Measurements from ENCODE around the gene SNRPD3.
"Not testable (repeated sequence)": the region's sequence is repeated elsewhere in the genome, so short reads cannot be mapped to it uniquely, and the experiment has no call there.

Gene SNRPD3

DNA sequence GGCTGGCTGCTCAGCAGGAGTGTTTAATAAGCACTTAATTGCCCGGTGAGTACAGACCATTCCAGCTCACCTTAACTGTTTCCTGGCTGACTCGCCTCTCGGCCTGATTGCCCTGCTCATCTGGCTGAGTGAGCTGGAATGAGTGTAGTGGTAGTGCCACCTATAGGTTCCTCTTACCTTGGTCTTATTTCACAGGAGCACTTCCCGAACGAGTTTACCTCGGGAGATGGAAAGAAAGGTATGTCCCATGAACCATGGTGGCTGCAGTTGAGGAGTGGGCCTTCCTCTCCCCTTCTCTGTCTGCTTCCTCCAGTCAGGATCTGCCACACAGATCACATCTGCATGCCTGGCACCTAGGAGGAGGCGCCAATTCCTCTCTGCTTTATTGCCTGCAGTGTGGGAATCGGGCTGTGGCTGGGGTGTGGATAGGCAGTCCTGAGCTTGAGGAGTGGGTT, 34.0 kb upstream of the SNRPD3 start:
- Mint-ChIP-seq H3K4me3 (no peak overlapping the region), H3K9me3 (no peaks in the 10 kb centered on the region), H3K4me1 (peaks cover 17% of the 10 kb centered on the region), H3K27ac (peak overlapping the region; percentile 71), H3K36me3 (no peaks in the 10 kb centered on the region)
- no peak for DNase-seq (ENCODE audit: low spot score in 2 of 2)
- peak; percentile 56 for ATAC-seq

DNA sequence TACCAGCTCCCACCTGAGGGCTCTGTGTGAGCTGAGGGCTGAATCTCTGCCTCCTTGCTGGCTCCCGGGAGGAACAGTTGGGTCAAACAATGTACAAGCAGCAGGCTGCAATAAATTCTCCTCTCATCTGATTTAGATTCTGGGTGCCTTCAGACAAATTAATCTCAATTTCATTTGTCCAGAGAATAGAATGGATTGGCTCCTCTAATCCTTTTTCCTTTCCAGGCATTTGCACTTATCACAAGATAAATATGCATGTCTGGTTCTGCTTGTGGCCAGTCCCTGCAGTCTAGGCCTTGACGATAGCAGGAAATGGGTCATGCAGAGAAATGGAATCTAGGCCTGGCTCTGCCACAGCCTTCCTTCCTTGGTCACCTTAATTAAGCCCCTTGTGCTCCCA, 31.9 kb upstream of the SNRPD3 start:
- peaks cover 17% of the 10 kb centered on the region for H3K4me1 Mint-ChIP-seq
- no peaks in the 10 kb centered on the region for H3K9me3 Mint-ChIP-seq
- H3K27ac Mint-ChIP-seq = no peak overlapping the region
- DNase-seq (ENCODE audit: low spot score in 2 of 2) (no peak), ATAC-seq (no peak)
- H3K4me3 Mint-ChIP-seq = no peak overlapping the region
- no peaks in the 10 kb centered on the region for H3K36me3 Mint-ChIP-seq

GRCh38 chr22:24525416-24526037, 30.3 kb upstream of the SNRPD3 start:
- Mint-ChIP-seq H3K9me3 (no peaks in the 10 kb centered on the region), H3K36me3 (no peaks in the 10 kb centered on the region), H3K4me1 (peaks cover 23% of the 10 kb centered on the region), H3K27ac (no peak overlapping the region), H3K4me3 (no peak overlapping the region)
- ATAC-seq (peak; percentile 97), DNase-seq (ENCODE audit: low spot score in 2 of 2) (peak; percentile 70 to 91)

- Mint-ChIP-seq H3K9me3 (no peaks in the 10 kb centered on the region), H3K4me1 (peaks cover 23% of the 10 kb centered on the region), H3K4me3 (no peak overlapping the region), H3K36me3 (no peaks in the 10 kb centered on the region), H3K27ac (no peak overlapping the region)
- ATAC-seq (no peak), DNase-seq (ENCODE audit: low spot score in 2 of 2) (no peak)
These were observed 29.6 kb upstream of the SNRPD3 start for GRCh38 chr22:24526191-24526590.

DNA sequence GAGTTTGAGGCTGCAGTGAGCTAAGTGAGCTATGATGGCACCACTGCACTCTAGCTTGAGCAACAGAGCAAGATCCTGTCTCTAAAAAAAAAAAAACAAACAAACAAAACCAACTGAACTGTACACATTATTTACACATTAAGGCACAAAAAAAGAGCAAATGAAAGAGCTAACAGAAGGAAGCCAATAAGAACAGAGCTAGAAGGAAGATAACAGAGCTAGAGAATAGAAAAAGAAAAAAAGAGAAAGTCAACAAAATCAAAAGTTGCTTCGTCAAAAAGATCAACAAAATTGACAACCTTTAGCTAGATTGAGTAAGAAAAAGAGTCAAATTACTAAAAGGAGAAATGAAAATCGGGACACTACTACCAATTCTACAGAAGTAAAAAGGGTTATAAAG, 25.9 kb upstream of the SNRPD3 start:
- Mint-ChIP-seq H3K27ac (no peak overlapping the region), H3K4me1 (peaks cover 13% of the 10 kb centered on the region), H3K36me3 (no peaks in the 10 kb centered on the region), H3K4me3 (no peak overlapping the region), H3K9me3 (no peaks in the 10 kb centered on the region)
- DNase-seq (ENCODE audit: low spot score in 2 of 2) = no peak
- no peak for ATAC-seq

DNA sequence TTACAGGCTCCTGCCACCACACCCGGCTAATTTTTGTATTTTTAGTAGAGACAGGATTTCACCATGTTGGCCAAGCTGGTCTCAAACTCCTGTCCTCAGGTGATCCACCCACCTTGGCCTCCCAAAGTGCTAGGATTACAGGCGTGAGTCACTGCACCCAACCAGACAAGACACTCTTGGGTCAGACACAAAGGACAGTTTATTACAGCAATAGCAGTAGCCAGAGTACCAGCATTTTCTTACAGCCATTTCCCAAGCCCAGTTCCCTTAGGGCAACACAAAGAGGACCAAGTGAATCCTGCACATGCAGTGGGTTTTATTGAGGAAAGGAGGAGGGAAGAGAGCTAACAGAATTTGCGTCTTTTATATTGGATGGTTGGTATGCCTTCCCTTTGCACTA, 24.8 kb upstream of the SNRPD3 start:
- H3K4me1 Mint-ChIP-seq, ATAC-seq, H3K4me3 Mint-ChIP-seq: not testable (repeated sequence)

DNA sequence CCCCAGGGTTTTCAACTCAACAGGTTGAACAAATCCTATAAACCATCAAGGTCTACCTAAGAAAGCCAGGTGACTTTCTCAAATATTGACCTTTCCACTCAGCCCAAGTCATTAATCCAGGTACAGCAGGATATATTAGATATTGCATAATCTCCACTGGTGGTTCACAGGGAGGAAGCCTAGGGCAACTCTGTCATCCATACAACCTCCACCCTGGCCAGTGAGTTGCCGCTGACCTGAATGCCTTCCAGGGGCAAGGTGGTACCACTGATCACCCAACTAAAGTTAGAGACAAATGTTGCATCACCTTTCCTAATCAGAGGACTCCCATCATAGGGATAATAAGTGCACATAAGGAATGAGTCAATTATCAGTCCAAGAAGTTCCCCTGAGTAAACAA, 23.7 kb upstream of the SNRPD3 start:
- H3K4me1 Mint-ChIP-seq = peaks cover 6% of the 10 kb centered on the region
- no peak overlapping the region for H3K4me3 Mint-ChIP-seq
- H3K36me3 Mint-ChIP-seq = no peaks in the 10 kb centered on the region
- ATAC-seq (no peak), DNase-seq (ENCODE audit: low spot score in 2 of 2) (no peak)
- H3K9me3 Mint-ChIP-seq = no peaks in the 10 kb centered on the region
- no peak overlapping the region for H3K27ac Mint-ChIP-seq

More for the DNA sequence above, 24.8 kb upstream of the SNRPD3 start:
- H3K27ac Mint-ChIP-seq; DNase-seq (ENCODE audit: low spot score in 2 of 2); H3K9me3 Mint-ChIP-seq; H3K36me3 Mint-ChIP-seq: not testable (repeated sequence)

DNA sequence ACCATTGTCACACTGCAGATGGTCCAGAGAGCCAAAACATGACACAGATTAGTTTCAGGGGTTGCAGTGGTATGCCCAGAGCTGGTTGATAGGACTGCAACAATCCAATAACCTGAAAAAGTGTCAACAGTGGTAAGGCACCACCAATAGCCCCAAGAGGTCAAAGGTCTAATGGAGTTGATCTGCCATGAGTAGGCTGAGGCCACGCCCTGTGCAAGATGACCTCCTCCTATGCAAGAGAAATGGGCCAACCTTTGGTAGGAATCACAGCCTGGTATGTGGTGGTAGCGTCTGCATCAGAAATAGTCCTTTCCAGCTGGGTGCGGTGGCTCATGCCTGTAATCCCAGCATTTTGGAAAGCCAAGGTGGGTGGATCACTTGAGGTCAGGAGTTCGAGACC, 20.5 kb upstream of the SNRPD3 start:
- ATAC-seq (no peak), DNase-seq (ENCODE audit: low spot score in 2 of 2) (no peak)
- no peaks in the 10 kb centered on the region for H3K4me1 Mint-ChIP-seq
- no peaks in the 10 kb centered on the region for H3K9me3 Mint-ChIP-seq
- no peak overlapping the region for H3K27ac Mint-ChIP-seq
- H3K36me3 Mint-ChIP-seq = peaks cover 9% of the 10 kb centered on the region
- no peak overlapping the region for H3K4me3 Mint-ChIP-seq

GRCh38 chr22:24536089-24536488, 19.7 kb upstream of the SNRPD3 start:
- no peaks in the 10 kb centered on the region for H3K4me1 Mint-ChIP-seq
- no peak overlapping the region for H3K27ac Mint-ChIP-seq
- H3K9me3 Mint-ChIP-seq = no peaks in the 10 kb centered on the region
- H3K4me3 Mint-ChIP-seq = no peak overlapping the region
- DNase-seq (ENCODE audit: low spot score in 2 of 2) (no peak), ATAC-seq (no peak)
- peaks cover 16% of the 10 kb centered on the region for H3K36me3 Mint-ChIP-seq

DNA sequence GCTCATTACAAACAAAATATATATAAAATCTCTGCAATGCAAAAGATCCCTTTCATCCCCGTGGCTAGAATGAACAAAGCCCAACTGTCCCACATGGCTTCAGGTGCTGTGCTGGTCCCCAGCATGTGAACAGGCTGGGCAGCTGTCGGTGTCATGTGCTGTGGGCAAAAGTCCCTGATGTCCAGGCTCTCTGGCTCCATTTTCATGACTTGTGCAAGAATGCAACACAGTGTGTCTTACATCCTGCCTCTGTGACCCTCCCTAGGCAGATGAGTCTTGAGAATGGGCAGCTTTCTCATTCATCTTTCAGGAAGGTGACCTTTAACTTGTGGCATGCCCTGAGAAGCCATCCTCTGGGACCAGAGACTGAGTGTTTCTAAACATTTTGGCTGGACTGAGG, 15.3 kb upstream of the SNRPD3 start:
- H3K4me3 Mint-ChIP-seq = no peak overlapping the region

GRCh38 chr22:24541681-24542515, 13.9 kb upstream of the SNRPD3 start:
- Mint-ChIP-seq H3K27ac (peak overlapping the region; percentile 60), H3K9me3 (no peaks in the 10 kb centered on the region), H3K4me1 (no peaks in the 10 kb centered on the region)

More for the DNA sequence above, 15.3 kb upstream of the SNRPD3 start:
- H3K9me3 Mint-ChIP-seq = no peaks in the 10 kb centered on the region
- H3K4me1 Mint-ChIP-seq = no peaks in the 10 kb centered on the region
- H3K27ac Mint-ChIP-seq = peak overlapping the region; percentile 60
- no peak for DNase-seq (ENCODE audit: low spot score in 2 of 2)
- peaks cover 60% of the 10 kb centered on the region for H3K36me3 Mint-ChIP-seq
- ATAC-seq = no peak

DNA sequence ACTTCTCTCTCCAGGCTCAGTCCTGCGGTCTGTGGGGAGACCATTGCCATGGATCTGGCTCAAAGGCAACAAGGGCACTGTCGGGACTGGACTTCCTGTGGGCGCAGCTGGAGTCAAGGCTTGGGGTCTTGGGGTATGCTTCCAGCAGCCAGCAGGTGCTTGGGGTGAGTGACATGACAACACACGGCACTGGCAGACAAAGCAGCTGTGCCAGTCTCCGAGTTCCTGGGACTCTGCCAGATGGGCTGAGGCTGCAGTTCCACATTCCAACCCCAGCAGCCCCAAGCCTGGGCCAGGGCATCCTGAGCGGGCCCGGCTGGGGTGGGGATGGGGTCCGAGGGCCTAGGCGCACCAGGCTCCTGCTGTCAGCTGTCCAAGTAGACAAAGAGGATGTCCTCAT, 13.2 kb upstream of the SNRPD3 start:
- Mint-ChIP-seq H3K4me1 (no peaks in the 10 kb centered on the region), H3K27ac (no peak overlapping the region), H3K4me3 (no peak overlapping the region), H3K9me3 (no peaks in the 10 kb centered on the region), H3K36me3 (peaks cover 82% of the 10 kb centered on the region)
- no peak for DNase-seq (ENCODE audit: low spot score in 2 of 2)
- no peak for ATAC-seq

More at GRCh38 chr22:24541681-24542515, 13.9 kb upstream of the SNRPD3 start:
- Mint-ChIP-seq H3K36me3 (peaks cover 74% of the 10 kb centered on the region), H3K4me3 (no peak overlapping the region)
- ATAC-seq = no peak
- no peak for DNase-seq (ENCODE audit: low spot score in 2 of 2)

DNA sequence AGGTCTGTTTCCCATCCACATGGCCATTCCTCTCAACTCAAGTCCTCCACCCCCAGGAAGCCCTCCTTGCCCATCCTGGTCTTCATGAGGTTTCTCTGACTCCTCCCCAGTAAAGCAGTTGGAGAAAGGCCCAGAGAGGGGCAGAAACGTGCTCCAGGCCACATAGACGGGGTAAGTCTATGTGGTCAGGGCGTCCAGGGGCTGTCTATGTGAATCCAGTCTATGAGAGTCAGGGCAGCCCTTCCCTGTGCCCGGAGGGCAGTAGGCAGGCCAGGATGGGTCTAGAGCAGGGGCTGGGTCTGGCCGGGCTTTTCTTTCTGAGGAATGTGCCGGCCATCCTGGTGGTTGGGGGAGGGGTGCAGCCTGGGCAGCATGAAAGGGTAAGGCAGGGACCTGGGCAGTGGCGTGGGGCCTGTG, 12.6 kb upstream of the SNRPD3 start:
- no peaks in the 10 kb centered on the region for H3K9me3 Mint-ChIP-seq
- no peak for ATAC-seq
- H3K4me3 Mint-ChIP-seq = no peak overlapping the region
- DNase-seq (ENCODE audit: low spot score in 2 of 2) = no peak
- H3K27ac Mint-ChIP-seq = peak overlapping the region; percentile 74
- H3K4me1 Mint-ChIP-seq = no peaks in the 10 kb centered on the region
- H3K36me3 Mint-ChIP-seq = peaks cover 87% of the 10 kb centered on the region

- DNase-seq (ENCODE audit: low spot score in 2 of 2) (no peak), ATAC-seq (no peak)
- Mint-ChIP-seq H3K9me3 (no peaks in the 10 kb centered on the region), H3K36me3 (peaks cover 93% of the 10 kb centered on the region), H3K4me1 (no peaks in the 10 kb centered on the region), H3K4me3 (no peak overlapping the region), H3K27ac (peak overlapping the region; percentile 74)
These were observed 12.0 kb upstream of the SNRPD3 start for GRCh38 chr22:24543679-24544243.

DNA sequence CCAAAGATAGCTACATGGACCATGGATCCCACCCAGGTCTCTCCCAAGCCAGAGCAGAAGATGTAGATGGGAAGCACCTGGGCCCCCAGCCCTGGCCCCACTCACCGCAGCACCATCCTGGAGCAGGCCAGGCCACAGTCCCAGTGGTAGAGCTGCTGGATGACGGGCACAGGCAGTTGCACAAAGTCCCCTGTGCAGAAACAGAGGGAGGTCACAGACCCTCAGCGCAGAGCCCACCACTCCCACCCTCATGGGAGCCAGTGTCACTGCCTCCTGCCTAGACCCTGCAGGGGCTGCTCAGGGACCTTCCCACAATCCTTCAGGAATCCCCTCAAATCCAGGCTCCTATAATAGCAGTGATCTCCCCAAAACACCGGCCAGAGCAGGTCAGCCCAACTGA, 7.0 kb upstream of the SNRPD3 start:
- ATAC-seq (no peak), DNase-seq (ENCODE audit: low spot score in 2 of 2) (no peak)
- H3K9me3 Mint-ChIP-seq = no peaks in the 10 kb centered on the region
- no peak overlapping the region for H3K4me3 Mint-ChIP-seq
- peaks cover 32% of the 10 kb centered on the region for H3K4me1 Mint-ChIP-seq
- peaks cover 66% of the 10 kb centered on the region for H3K36me3 Mint-ChIP-seq
- peak overlapping the region; percentile 10 for H3K27ac Mint-ChIP-seq
